GF-D8 (cell line): ENCODE data around the gene FN1.
"Not testable (repeated sequence)": the region's sequence is repeated elsewhere in the genome, so short reads cannot be mapped to it uniquely, and the experiment has no call there.

Experiments
- DNase-seq: peaks from one replicate; lab custom pipeline; 2025; lab: John Stamatoyannopoulos, UW

FN1 gene

DNA sequence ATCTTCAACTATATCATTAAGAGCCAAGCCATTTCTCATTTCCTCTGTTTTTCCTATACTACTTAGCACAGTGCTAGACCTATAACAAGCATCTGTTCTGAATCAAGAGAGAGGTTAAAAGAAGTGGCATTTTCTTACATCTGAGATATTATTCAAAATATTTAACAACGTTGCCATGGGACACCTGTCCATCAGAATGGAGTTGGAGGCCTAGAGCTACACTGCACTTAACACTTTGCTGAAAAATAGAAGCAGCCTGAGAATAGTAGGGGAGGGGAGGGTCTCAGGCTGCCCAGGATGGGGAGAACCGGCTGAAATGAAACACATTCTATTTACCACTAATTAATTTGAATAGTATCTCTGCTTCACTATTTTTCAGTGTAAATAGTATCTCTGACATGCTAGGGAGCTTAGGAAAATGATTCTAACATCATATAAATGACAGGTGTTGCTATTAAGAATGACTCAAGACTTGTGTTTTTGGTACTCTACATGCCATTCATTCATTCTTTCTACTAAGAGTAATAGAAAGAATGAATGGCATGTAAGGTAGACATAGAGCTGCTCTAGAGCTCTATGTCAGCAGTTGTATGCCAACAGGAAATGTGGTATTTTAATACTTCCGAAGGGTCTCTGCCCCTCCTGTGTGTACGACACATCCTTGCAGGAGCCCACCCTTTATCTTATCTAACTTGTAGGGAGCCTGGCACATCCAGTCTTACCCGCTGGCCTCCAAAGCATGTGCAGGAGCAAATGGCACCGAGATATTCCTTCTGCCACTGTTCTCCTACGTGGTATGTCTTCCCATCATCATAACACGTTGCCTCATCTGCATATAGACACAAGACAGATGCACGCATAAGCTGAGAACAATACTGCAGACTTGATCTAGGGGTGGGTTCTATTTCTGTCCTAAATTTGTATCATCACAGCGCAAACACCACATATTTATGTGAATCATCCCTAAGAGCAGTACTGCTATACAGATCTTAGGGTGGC is 71.4 kb downstream of the FN1 start:
- no peak for DNase-seq

DNA sequence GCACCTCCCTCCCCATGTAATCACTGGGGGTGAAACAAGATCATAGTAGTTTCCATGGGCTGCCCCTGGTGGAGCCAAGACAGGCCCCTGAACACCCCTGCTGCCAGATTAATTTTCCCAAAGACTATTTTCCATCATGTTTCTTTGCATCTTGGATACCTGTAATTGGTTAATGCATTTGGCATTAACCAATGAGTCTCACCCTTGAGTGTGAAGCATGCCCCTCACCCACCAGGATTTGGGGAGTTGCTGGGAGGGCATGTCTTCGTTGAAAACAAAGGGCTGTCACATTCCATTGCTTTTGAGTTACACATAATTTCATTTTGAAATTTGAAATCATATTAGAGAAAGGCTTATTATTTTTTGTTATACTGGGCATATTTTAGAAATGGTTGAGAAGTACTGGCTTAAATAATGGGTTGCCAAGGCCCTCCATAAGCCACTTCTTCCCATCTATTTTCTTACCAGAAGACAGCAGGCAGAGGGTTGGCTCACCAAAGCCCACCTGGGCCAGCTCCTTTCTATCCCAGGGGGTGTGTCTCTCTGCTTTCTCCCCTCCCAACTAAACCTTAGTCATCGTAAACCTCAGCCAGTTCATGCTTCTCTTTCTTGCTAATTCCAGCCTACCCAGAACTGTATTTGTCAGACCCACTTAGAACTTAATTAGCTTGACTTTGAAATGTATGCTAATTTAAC is 72.3 kb downstream of the FN1 start:
- DNase-seq = no peak

DNA sequence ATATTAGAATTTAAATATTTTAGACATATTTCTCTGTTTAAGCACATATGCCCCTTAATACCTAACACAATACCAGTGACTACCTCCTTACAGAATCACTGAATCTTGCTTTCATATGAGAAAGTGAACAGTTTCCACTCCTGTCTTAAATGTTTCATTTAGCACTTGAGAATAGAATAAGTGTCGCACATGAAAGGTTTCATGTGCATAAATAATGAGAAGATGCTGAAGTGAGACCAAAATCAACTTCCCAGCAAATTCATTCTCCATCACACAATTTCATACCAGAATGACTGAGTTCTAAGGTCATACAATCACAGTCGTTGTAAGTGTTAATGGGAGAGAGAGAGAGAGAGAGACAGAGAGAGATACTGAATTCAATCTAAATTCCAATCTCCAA is 72.8 kb downstream of the FN1 start:
- no peak for DNase-seq

DNA sequence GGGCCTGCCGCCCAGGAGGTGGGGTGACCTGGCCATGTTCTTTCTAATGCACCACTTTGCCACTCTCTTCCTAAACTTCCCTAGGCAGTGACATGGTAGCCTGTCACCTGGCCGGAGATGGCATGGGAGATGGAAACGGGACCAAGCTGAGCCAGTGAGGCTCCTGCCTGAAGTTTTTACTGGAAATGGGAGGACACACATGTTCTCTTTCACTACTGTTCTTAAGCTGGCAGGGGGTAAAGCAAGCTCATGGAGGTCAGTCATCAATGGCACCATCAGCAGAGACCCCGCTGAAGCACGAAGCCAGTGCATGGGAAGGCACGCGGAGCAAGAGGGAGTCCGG is 73.3 kb downstream of the FN1 start:
- DNase-seq = no peak

DNA sequence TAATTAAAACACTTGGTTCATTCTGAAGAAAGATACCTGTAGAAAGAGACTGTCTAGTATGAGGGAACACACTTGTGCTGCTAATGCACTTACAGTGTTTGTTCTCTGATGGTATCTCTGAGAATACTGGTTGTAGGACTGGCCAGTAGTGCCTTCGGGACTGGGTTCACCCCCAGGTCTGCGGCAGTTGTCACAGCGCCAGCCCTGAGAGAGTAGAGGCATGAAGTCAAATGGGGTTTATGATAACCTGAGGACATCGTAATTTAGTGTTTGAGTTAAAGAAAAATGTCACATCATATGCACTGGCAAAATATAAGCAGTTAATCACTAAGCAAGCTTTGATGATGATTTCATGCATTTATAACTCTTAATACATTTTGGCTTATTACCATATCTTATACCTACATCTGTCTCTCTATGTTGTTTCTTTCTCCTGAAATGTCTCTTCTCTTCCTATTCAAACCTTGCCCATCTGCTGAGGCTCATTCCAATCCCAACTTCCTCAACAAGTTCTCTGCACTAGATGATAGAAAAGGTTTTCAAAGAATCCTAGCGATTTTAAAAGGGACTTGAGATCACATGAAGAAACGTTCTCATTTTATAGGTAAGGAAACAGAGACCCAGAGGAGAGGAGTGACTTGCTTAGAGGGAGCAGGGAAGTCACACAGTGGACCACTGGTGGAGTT is 73.8 kb downstream of the FN1 start:
- DNase-seq = no peak

DNA sequence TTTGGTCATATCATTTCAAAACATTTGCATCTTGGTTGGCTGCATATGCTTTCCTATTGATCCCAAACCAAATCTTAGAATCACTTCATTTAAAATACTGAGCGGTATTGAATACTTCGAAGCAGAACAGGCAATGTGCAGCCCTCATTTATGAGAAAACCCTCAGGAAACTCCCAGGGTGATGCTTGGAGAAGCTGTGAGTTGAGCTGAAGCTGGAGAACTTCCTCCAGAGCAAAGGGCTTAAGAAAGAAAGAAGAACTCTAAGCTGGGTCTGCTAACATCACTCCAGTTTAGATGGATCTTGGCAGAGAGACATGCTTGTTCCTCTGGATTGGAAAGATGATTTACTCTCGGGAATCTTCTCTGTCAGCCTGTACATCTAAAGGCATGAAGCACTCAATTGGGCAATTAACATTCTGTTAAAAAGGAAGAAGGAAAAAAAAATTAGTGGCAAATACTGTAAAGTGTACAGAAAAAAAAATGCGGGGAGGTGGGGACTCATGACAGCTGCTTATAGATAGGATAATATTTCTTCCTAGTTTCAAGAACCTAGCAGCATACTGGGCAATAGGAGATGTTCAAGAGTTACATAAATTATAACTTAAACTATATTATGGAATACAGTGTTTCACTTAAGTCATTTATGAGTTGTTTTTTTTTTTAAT is 74.5 kb downstream of the FN1 start:
- no peak for DNase-seq

DNA sequence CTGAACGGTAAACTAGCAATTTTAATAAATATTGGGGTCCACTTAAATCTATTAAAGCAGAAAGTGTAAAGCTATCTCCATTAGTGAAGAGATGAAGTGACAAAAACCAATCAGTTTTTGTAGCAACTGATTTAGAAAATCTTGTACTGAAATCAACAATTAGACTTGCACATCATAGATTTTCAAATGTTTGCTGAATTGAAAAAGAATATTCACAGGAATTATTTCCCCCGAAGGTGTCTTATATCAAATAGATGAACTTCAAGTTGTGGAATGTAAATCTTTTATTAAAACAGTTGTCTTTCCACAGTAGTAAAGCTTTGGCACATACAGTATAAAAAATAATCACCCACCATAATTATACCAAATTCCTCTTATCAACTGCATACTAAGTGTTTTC is 75.3 kb downstream of the FN1 start:
- no peak for DNase-seq

DNA sequence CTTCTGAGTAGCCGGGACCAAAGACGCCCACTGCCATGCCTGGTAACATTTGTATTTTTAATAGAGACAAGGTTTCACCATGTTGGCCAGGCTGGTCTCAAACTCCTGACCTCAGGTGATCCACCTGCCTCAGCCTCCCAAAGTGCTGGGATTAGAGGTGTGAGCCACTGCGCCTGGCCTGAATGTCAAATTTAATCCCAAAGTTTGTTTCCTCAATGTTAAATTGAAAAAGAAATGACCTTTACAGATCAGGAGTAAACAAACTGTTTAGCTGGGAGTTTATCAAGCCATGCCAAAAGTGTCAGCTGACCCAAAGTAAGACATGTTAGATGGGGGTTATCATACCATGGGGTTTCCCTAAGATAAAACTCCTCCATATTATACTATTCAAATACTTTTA is 75.8 kb downstream of the FN1 start:
- not testable (repeated sequence) for DNase-seq

DNA sequence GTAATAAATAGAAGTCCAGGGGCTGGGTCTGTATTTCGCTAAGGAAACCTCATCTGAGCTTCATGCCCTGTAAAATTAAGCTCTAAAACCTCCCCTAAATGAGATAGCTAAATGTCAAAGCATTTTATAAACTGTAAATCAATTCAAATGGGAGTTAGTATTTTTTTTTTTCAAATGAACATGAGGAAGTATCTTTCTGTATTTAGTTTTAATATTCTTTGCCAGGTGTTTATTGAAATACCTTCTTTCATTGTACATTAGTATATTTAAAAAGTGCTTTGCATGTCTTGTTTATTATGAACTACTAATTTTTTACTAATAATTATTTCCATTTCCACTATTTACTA is 76.3 kb downstream of the FN1 start:
- DNase-seq = no peak

DNA sequence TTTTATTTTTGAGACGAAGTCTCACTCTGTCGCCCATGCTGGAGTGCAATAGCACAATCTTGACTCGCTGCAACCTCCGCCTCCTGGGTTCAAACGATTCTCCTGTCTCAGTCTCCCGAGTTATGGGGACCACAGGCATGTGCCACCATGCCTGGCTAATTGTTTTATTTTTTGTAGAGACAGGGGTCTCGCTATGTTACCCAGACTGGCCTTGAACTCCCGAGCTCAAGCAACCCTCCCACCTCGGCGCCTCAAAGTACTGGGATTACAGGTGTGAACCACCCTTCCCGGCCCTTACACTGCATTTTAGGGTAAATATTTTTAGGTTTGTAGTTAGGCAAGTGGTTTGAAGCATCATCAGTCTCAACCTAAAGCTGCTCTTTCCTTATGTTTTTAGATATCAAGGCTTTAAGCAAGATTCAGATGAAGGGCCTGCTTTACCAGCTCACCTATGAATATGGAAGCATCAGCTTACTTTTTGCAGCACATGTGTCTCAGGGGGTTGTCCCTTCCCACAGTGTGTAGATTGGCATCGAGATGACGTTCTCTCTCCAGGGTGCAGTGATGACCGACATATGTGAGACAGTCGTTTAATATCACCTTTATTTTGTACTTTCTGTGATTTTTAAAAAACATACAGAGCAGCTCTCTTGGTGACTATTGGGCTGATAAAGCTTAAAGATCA is 76.8 kb downstream of the FN1 start:
- no peak for DNase-seq

DNA sequence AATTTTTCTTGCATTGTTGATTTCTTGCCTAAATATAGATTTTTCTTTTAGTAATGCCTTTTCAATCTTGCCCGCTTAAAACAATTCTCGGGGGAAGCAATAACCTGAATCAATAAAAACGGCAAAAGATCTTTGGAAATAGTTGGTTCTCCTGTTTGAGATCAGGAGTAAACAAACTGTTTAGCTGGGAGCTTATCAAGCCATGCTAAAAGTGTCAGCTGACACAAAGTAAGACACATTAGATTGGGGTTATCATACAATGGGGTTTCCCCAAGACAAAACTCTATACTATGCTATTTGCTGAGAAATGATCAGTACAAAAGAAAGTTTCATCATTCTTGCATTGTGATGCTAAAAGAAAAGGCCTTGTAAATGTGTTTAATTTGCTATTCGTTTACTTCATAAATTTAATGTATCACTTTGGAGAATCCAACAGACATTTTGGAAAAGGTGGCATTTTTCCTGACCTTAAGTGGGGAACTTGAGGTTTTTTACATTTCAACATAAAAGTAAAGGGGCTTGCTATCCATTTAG is 77.5 kb downstream of the FN1 start:
- DNase-seq = no peak

DNA sequence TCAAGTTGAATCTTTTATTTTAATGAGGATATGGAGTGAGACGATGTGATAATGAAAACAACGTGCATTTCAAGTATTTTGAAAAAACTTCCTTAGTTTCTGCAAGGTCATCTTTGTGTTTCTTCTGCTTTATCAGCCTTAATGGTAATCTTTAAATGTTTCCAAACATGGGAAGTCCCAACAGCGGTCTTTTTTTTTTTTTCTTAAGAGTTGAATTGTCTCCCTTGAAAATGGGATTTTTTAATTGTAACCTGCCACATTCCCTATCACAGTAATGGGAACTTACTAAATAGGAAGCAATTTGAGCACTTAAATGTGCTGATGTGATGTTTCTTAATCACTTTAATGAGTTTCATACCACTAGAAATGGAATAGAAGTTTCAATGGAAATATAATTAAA is 78.2 kb downstream of the FN1 start:
- no peak for DNase-seq

DNA sequence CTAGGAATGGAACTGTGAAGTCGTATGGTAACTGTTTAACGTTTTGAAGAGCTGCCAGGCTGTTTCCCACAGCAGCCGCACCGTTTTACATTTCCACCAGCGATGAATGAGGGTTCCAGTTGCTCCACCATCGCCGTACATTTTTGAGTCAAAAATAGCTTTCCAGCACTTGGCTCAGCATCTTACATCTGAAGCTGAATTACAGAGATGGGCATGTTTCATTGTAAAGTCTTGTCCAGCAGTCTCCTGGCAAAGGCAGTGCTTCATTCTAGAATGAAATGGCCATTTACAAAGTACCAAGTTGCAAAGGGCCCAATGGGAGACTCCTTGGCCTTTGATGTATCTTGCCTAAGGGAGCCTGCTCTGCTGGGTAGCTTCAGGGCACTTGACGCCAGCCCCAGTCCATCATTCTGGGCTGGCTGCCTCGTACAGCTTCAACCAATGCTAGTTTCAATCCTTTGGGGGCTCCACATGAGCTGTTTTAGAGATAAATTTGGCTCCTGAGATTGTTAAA is 78.9 kb downstream of the FN1 start:
- DNase-seq = no peak

DNA sequence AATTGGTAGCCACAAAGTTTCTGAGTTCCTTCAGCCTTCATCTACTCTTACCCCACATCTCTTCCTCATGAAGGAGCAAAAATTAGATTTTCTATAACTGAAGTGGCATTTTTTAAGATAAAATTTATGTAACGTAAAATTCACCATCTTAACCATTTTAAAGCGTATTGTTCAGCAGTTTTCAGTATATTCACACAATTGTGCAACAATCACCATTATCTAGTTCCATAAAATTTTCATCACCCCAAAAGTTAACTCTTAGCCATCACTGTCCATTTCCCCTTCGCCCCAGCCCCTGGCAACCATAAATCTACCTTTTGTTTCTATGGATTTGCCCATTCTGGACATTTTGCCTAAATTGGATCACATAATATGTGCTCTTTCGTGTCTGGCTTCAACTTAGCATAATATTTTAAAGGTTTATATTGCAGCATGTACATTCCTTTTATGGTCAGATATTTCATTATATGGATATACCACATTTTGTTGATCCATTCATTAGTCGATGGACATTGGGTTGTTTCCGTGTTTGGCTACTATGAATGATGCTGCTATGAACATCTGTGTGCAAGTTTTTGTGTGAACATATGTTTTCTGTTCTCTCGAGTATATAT is 79.4 kb downstream of the FN1 start:
- no peak for DNase-seq

DNA sequence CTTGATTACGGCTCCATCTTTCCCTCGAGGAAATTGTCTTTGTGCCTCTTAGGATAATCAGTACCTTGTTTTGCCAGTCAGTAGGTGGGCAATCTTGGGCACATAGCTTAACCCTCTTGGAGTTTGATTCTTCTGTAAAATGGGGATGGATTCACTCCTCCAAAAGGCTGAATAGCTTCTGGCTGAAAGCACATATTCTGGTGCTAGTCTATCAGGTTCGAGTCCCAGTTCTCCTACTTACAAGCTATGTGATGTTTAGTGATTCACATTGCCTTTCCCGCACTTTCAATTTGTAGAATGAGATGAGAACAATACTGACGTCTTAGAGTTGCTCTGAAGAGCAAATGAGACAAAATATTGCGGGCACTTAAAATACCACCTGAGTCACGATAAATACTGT is 80.1 kb downstream of the FN1 start:
- DNase-seq = no peak

DNA sequence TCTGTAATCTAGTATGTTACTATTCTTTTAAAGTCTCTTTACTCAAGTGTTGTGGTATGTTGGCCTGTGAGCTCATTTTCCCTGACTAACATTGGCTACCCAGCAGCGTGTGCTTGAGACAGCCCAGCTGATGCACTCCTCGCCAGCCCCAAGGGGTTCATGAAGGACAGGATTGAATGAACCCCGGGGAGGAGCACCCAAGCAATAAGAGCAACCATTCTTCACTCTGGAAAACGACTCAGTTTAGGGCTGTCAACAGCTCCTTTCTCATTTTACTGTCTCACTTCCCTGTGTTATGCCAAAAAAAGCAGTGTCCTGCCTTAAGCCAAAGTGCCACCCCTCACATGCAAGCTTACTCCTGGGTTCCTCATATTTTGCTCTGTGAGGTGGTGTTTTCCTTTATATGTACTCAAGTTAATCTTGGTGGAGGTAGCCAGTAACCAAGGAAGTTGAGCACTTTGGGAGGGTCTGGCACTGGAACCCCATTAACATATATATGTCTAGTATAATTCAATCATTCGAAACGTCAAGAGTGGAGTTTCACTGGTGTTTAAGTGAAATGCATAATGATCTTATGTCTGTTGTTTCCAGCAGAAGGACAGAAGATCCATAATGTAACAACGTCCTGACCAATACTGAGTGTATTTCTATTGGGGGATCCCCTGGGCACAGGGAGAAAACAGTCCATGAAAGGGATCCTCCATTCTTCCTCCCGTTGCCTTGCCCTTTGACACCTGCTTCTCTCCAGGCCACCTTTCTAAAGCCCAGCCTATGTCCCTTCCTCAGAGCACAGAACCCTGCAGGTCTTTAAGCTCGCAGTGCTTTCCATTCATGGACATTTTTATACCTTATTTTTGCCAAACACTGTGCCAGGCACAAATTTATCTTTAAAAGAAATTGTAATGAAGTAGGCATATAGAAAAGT is 80.8 kb downstream of the FN1 start:
- no peak for DNase-seq

DNA sequence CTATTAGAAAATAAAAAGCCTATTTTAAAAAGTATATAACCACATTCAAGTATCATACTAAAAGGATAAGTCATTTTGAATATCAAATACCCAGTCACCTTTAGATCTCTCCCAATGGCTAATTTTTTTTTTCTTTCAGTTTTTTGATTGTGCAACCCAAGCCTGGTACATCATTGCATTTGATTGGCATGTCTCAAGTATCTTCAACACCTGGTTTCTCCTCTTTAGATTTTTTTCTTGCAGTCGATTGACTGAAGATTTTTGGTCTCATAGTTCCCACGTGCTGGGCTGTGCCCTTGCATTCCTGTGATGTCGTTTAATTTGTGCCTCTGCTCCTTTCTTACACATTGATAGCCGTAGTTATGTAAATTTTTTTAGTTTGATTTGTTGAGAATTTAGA is 83.3 kb downstream of the FN1 start:
- no peak for DNase-seq

DNA sequence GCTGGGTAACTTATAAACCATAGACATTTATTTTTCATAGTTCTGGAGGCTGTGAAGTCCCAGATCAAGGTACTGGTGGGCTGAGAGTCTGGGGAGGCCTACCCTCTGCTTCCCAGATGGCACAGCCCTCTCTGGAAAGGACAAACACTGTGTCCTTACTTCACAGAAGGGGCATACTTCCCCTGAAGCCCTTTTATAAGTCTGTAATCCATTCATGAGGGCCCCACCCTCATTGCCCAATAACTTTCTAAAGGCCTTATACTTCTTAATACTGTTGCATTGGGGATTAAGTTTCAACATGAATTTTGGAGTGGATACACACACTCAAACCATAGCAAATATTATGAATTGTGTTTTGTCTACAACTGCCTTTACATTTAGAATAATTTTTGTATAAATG is 88.0 kb downstream of the FN1 start:
- DNase-seq = no peak

DNA sequence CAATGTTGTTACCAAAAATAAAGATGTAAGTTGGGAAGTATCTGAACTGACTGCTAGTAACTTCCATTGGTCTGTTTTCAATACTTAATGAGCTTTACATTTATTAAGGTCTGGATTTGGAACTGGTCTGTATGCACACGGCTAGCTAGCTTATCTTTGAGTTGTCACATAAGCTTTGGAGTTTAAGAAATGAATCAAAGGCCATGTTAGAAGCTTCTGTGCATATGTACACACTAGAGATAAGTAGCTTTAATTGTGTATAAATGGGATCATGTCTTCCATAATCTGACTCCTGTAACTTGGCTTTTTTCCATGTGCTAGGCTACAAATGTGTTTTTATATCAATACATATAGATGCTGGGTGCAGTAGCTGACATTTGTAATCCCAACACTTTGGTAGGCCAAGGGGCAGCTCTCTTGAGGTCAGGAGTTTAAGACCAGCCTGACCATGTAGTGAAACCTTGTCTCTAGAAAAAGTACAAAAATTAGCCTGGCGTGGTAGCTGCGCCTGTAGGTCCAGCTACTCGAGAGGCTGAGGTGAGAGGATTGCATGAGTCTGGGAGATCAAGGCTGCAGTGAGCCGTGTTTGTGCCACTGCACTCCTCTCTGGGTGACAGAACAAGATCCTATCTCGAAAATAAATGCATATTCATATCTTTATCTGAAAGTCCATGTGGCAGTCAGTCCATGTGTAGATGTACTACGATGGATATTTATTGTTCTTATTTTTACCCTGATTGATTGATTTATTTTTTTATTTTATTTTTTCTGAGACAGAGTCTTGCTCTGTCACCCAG is 96.8 kb downstream of the FN1 start:
- DNase-seq = no peak
